Adrenal gland (tissue), 5 donors: ENCODE results near the gene USE1.

Experiments used
- CTCF ChIP-seq, 6 experiments: fragments of 450-650 bp in 4 of 6; fragments of 200-600 bp in 2 of 6; sonication (generic) in 1 of 6; IDR thresholded peaks; 1 replicate in 5 of 6; 2 replicates in 1 of 6; pipeline versions ENCODE4 v1.5.1 to v1.8.0; 2016 to 2021; ENCODE audit warnings: antibody characterized with exemption in 6 of 6, mild to moderate bottlenecking in 2 of 6, moderate library complexity in 1 of 6
- POLR2A ChIP-seq, 2 donors: fragments of 450-650 bp; IDR thresholded peaks; one replicate each; pipeline ENCODE4 v1.6.1; 2017; ENCODE audit warnings: antibody characterized with exemption in 2 of 2, mild to moderate bottlenecking in 2 of 2, moderate library complexity in 1 of 2
- donor health status: DM: no; HTN: no; CAD: no.

- no peak for TF ChIP-seq CTCF (IDR thresholded peaks at IDR 0.05)
- TF ChIP-seq POLR2A (IDR thresholded peaks at IDR 0.05): no peak
Observed at GRCh38 chr19:17195106-17195505, 20.1 kb upstream of the USE1 start.
